HFF-Myc (cell line): ENCODE measurements around the gene HMGB1.
"Not testable (repeated sequence)": the region's sequence is repeated elsewhere in the genome, so short reads cannot be mapped to it uniquely, and the experiment has no call there.

Experiments used
- DNase-seq: peaks from one replicate; pipeline ENCODE4 v3.0.0-alpha.2; 2011; ENCODE audit warnings: low read depth; ENCODE audit errors: extremely low read depth
- H3K4me3 ChIP-seq: replicated peaks from 2 replicates; pipeline ENCODE4 v1.5.1; 2011; ENCODE audit warnings: low read depth, mild to moderate bottlenecking, control low read depth, low read length
- TF ChIP-seq, protein P1 (sequence below): IDR thresholded peaks from 2 replicates; pipeline ENCODE4 v1.5.1; 2012; ENCODE audit warnings: mild to moderate bottlenecking, low read depth, low read length, control low read depth; ENCODE audit errors: missing control alignments

HMGB1 gene

GRCh38 chr13:30457306-30457891 lies 8.3 kb downstream of the HMGB1 start:
- DNase-seq = no peak
- no peak overlapping the region for H3K4me3 ChIP-seq
- TF ChIP-seq, protein P1, sequence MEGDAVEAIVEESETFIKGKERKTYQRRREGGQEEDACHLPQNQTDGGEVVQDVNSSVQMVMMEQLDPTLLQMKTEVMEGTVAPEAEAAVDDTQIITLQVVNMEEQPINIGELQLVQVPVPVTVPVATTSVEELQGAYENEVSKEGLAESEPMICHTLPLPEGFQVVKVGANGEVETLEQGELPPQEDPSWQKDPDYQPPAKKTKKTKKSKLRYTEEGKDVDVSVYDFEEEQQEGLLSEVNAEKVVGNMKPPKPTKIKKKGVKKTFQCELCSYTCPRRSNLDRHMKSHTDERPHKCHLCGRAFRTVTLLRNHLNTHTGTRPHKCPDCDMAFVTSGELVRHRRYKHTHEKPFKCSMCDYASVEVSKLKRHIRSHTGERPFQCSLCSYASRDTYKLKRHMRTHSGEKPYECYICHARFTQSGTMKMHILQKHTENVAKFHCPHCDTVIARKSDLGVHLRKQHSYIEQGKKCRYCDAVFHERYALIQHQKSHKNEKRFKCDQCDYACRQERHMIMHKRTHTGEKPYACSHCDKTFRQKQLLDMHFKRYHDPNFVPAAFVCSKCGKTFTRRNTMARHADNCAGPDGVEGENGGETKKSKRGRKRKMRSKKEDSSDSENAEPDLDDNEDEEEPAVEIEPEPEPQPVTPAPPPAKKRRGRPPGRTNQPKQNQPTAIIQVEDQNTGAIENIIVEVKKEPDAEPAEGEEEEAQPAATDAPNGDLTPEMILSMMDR = no peak

- DNase-seq = no peak
- TF ChIP-seq, protein P1 = no peak
- no peak overlapping the region for H3K4me3 ChIP-seq
Observed at GRCh38 chr13:30456290-30456689, 9.4 kb downstream of the HMGB1 start.

DNA sequence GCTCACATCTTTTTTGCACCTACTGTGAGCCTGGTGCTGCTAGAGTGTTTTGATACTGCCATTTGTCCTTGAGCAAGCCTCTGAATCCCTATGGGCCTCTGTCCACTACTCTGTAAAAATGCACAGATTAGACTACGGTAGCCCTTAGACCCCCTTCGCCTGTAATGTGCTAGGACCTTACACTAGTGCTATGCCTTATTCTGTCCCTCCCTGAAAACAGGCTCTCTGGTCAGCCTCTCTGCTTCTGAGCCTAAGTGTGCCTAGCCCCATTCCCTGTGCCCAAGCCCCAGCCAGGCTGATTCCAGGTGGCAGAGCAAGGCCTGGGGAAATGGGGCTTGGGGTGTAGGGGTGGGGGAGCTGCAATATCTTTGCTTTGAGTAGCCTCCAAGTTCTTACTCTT lies 10.7 kb downstream of the HMGB1 start:
- H3K4me3 ChIP-seq = no peak overlapping the region
- no peak for DNase-seq
- TF ChIP-seq, protein P1 = no peak

DNA sequence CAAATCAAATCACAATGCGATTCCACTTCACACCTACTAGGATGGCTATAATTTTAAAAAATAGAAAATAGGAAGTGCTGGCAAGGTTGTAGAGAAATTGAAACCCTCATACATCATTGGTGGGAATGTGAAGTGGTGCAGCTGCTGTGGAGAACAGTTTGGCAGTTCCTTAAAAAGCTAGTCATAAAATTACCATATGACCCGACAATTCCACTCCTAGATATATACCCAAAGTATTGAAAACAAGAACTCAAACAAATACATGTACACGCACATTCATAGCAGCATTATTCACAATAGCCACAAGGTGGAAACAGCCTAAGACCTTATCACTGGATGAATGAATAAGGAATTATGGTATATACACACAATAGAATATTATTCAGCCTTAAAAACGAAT lies 12.0 kb downstream of the HMGB1 start:
- DNase-seq = no peak
- TF ChIP-seq, protein P1 = peak; percentile 7
- no peak overlapping the region for H3K4me3 ChIP-seq

GRCh38 chr13:30451476-30451875 lies 14.3 kb downstream of the HMGB1 start:
- H3K4me3 ChIP-seq, DNase-seq: not testable (repeated sequence)

- TF ChIP-seq, protein P1 = no peak
- H3K4me3 ChIP-seq = no peak overlapping the region
- no peak for DNase-seq
Observed at GRCh38 chr13:30450066-30450465, 15.7 kb downstream of the HMGB1 start.

- TF ChIP-seq, protein P1 = no peak
- no peak for DNase-seq
- no peak overlapping the region for H3K4me3 ChIP-seq
Observed at GRCh38 chr13:30448441-30448840, 17.3 kb downstream of the HMGB1 start.
